GM10248 (cell line): ENCODE data around the gene ZNF787.

Experiments
- CTCF ChIA-PET: fragments of 300-600 bp; sonication (Branson Sonifier 250); formaldehyde crosslinking; extraction: SDS; loops from one replicate; lab custom pipeline; 2021; ENCODE audit warnings: antibody characterized with exemption; lab: Yijun Ruan, JAX
- POLR2A ChIA-PET: fragments of 350-650 bp; sonication (Branson Sonifier 250); formaldehyde crosslinking; extraction: SDS; loops from one replicate; lab custom pipeline; 2020; ENCODE audit warnings: antibody characterized with exemption; lab: Yijun Ruan, JAX
- DNase-seq: peaks from one replicate; pipeline ENCODE4 v3.0.0; 2012; ENCODE audit errors: extremely low spot score
- CTCF ChIP-seq: IDR thresholded peaks from 2 replicates; pipeline ENCODE4 v1.5.1; 2012; ENCODE audit warnings: mild to moderate bottlenecking, low read depth; ENCODE audit errors: extremely low read depth, missing control alignments, control extremely low read depth

ZNF787 gene

GRCh38 chr19:56083668-56084067 is 37.4 kb downstream of the ZNF787 start:
- TF ChIP-seq CTCF = no peak
- POLR2A ChIA-PET = interaction anchor here (0.6 kb wide), 1 partner anchor 573 kb away, joined by 7 read pairs; no protein-coding TSS in a partner anchor
- no peak for DNase-seq
- CTCF ChIA-PET = interaction anchor here (0.9 to 2.3 kb wide), 2 partner anchors 169 to 249 kb away, joined by 3 to 12 read pairs; no protein-coding TSS in a partner anchor

GRCh38 chr19:56080669-56081401 is 40.3 kb downstream of the ZNF787 start:
- DNase-seq = peak; percentile 91
- TF ChIP-seq CTCF = peak; percentile 67
- CTCF ChIA-PET = interaction anchor here (0.6 to 5.8 kb wide), 33 partner anchors 10 to 448 kb away, joined by 3 to 98 read pairs (median 4); no protein-coding TSS in a partner anchor

GRCh38 chr19:56079609-56080008 is 41.5 kb downstream of the ZNF787 start:
- peak; percentile 17 for DNase-seq
- no peak for TF ChIP-seq CTCF
- ChIA-PET CTCF (interaction anchor here (0.8 to 5.8 kb wide), 14 partner anchors 11 to 253 kb away, joined by 3 to 98 read pairs (median 4); partner anchors contain the start of gene ZNF787), POLR2A (no interaction called here)

More at GRCh38 chr19:56080669-56081401, 40.3 kb downstream of the ZNF787 start:
- POLR2A ChIA-PET = interaction anchor here (0.6 to 0.8 kb wide), 2 partner anchors 35 to 40 kb away, joined by 4 to 9 read pairs; no protein-coding TSS in a partner anchor

- peak; percentile 43 for DNase-seq
- ChIA-PET POLR2A (interaction anchor here (0.6 kb wide), 1 partner anchor 1646 kb away, joined by 4 read pairs; no protein-coding TSS in a partner anchor), CTCF (interaction anchor here (1.2 to 5.2 kb wide), 10 partner anchors 8 to 444 kb away, joined by 3 to 35 read pairs (median 4); no protein-coding TSS in a partner anchor)
- TF ChIP-seq CTCF = peak; percentile 47
Measured at GRCh38 chr19:56076498-56076897, 44.6 kb downstream of the ZNF787 start.

- ChIA-PET CTCF (interaction anchor here (1.2 to 14.3 kb wide), 2 partner anchors 9 to 182 kb away, joined by 3 to 98 read pairs; no protein-coding TSS in a partner anchor), POLR2A (interaction anchor here (0.6 kb wide), 1 partner anchor 60 kb away, joined by 4 read pairs; no protein-coding TSS in a partner anchor)
- no peak for DNase-seq
- peak; percentile 18 for TF ChIP-seq CTCF
Measured at GRCh38 chr19:56071151-56071550, 49.9 kb downstream of the ZNF787 start.

- POLR2A ChIA-PET = no interaction called here
- no peak for TF ChIP-seq CTCF
- no peak for DNase-seq
- CTCF ChIA-PET = interaction anchor here (2.3 to 14.3 kb wide), 3 partner anchors 11 to 240 kb away, joined by 8 to 98 read pairs (median 63); no protein-coding TSS in a partner anchor
Measured at GRCh38 chr19:56069642-56070041, 51.5 kb downstream of the ZNF787 start.
